H9 (cell line): ENCODE results near the gene NPLOC4. TPM values are rescaled to one million over a fixed set of nuclear protein-coding genes. Genes with fewer than 3 reads are reported as not detected.

Source experiments
- DNase-seq: peaks from one replicate; pipeline ENCODE4 v3.0.0-alpha.2; 2017
- H2AFZ ChIP-seq: one replicate; pipeline ENCODE4 v1.6.1; 2013; ENCODE audit warnings: mild to moderate bottlenecking, low read length, control low read depth, moderate library complexity
- H2AK5ac ChIP-seq: 2 replicates; pipeline ENCODE4 v1.6.1; 2013; ENCODE audit warnings: low read length, control low read depth, mixed read lengths; ENCODE audit not compliant: insufficient read length
- H2BK120ac ChIP-seq: one replicate; pipeline ENCODE4 v1.6.1; 2013; ENCODE audit warnings: low read depth, mild to moderate bottlenecking, low read length, control low read depth, inconsistent platforms; ENCODE audit not compliant: poor library complexity, severe bottlenecking
- H2BK12ac ChIP-seq: 2 replicates; pipeline ENCODE4 v1.6.1; 2013; ENCODE audit warnings: low read length, control low read depth, mixed read lengths, low read depth; ENCODE audit not compliant: insufficient read length
- H2BK15ac ChIP-seq: 2 replicates; pipeline ENCODE4 v1.6.1; 2013; ENCODE audit warnings: low read depth, low read length, control low read depth
- H2BK20ac ChIP-seq: one replicate; pipeline ENCODE4 v1.6.1; 2013; ENCODE audit warnings: low read depth, mild to moderate bottlenecking, low read length, control low read depth, inconsistent platforms; ENCODE audit not compliant: poor library complexity, severe bottlenecking
- H2BK5ac ChIP-seq: 2 replicates; pipeline ENCODE4 v1.6.1; 2013; ENCODE audit warnings: low read length, control low read depth, mixed read lengths; ENCODE audit not compliant: insufficient read length
- H3K14ac ChIP-seq: 2 replicates; pipeline ENCODE4 v1.6.1; 2013; ENCODE audit warnings: low read length, control low read depth; ENCODE audit not compliant: insufficient read depth
- H3K18ac ChIP-seq: 2 replicates; pipeline ENCODE4 v1.6.1; 2013; ENCODE audit warnings: low read depth, mild to moderate bottlenecking, mixed read lengths, low read length, control low read depth; ENCODE audit not compliant: insufficient read length
- H3K23ac ChIP-seq: 2 replicates; pipeline ENCODE4 v1.6.1; 2013; ENCODE audit warnings: low read length, control low read depth, mixed read lengths, low read depth; ENCODE audit not compliant: insufficient read length
- H3K23me2 ChIP-seq: 2 replicates; pipeline ENCODE4 v1.6.1; 2013; ENCODE audit warnings: low read depth, mild to moderate bottlenecking, mixed read lengths, low read length, control low read depth; ENCODE audit not compliant: insufficient read length, poor library complexity, severe bottlenecking
- H3K27ac ChIP-seq: 2 replicates; pipeline ENCODE4 v1.5.1; 2013; ENCODE audit warnings: low read length, control low read depth, mixed read lengths, low read depth; ENCODE audit not compliant: insufficient read length
- H3K27me3 ChIP-seq: 2 replicates; pipeline ENCODE4 v1.6.1; 2013; ENCODE audit warnings: low read length, control low read depth, inconsistent platforms; ENCODE audit not compliant: insufficient read depth
- H3K4ac ChIP-seq: 2 replicates; pipeline ENCODE4 v1.6.1; 2013; ENCODE audit warnings: low read depth, mild to moderate bottlenecking, control low read depth, inconsistent platforms, low read length, moderate library complexity
- H3K4me1 ChIP-seq: 2 replicates; pipeline ENCODE4 v1.6.1; 2013; ENCODE audit warnings: low read length, control low read depth, inconsistent platforms; ENCODE audit not compliant: insufficient read depth
- H3K4me2 ChIP-seq: 2 replicates; pipeline ENCODE4 v1.6.1; 2013; ENCODE audit warnings: low read length, control low read depth, mixed read lengths; ENCODE audit not compliant: insufficient read length, insufficient read depth
- H3K56ac ChIP-seq: 2 replicates; pipeline ENCODE4 v1.6.1; 2013; ENCODE audit warnings: low read depth, mild to moderate bottlenecking, mixed read lengths, low read length, control low read depth; ENCODE audit not compliant: insufficient read length
- H3K79me1 ChIP-seq: 2 replicates; pipeline ENCODE4 v1.6.1; 2013; ENCODE audit warnings: low read depth, mild to moderate bottlenecking, moderate library complexity, low read length, control low read depth, inconsistent platforms; ENCODE audit not compliant: insufficient read depth, poor library complexity, severe bottlenecking
- H3K79me2 ChIP-seq: 2 replicates; pipeline ENCODE4 v1.6.1; 2013; ENCODE audit warnings: low read length, control low read depth, inconsistent platforms; ENCODE audit not compliant: insufficient read depth
- H3K9ac ChIP-seq: 2 replicates; pipeline ENCODE4 v1.6.1; 2013; ENCODE audit warnings: low read length, control low read depth, mixed read lengths; ENCODE audit not compliant: insufficient read length; ENCODE audit errors: extremely low read depth
- H3K9me3 ChIP-seq: one replicate; pipeline ENCODE4 v1.6.1; 2013; ENCODE audit warnings: low read depth, low read length, inconsistent platforms; ENCODE audit not compliant: control insufficient read depth
- H3T11ph ChIP-seq: one replicate; pipeline ENCODE4 v1.6.1; 2013; ENCODE audit warnings: mild to moderate bottlenecking, low read length, control low read depth, inconsistent platforms
- H4K20me1 ChIP-seq: one replicate; pipeline ENCODE4 v1.6.1; 2013; ENCODE audit not compliant: control insufficient read depth, insufficient read length, insufficient read depth
- H4K5ac ChIP-seq: 2 replicates; pipeline ENCODE4 v1.6.1; 2013; ENCODE audit warnings: low read depth, mild to moderate bottlenecking, mixed read lengths, low read length, control low read depth; ENCODE audit not compliant: insufficient read length
- H4K8ac ChIP-seq: replicated peaks from 2 replicates; pipeline ENCODE4 v1.6.1; 2013; ENCODE audit warnings: low read length, control low read depth, mixed read lengths, low read depth; ENCODE audit not compliant: insufficient read length
- H4K91ac ChIP-seq: 2 replicates; pipeline ENCODE4 v1.6.1; 2013; ENCODE audit warnings: low read depth, mild to moderate bottlenecking, moderate library complexity, mixed read lengths, low read length, control low read depth; ENCODE audit not compliant: insufficient read length
- H3K27ac Mint-ChIP-seq, 3 experiments: 2 replicates in 2 of 3; 3 replicates in 1 of 3; pipeline ENCODE4 v1.8.0; 2020 to 2021; ENCODE audit warnings: mixed read lengths in 3 of 3, mild to moderate bottlenecking in 1 of 3, moderate library complexity in 1 of 3
- H3K27me3 Mint-ChIP-seq: 2 replicates; pipeline ENCODE4 v1.8.0; 2021; ENCODE audit warnings: low read depth, mild to moderate bottlenecking, moderate library complexity, mixed read lengths
- H3K36me3 Mint-ChIP-seq, 3 experiments: 2 replicates in 2 of 3; 3 replicates in 1 of 3; pipeline ENCODE4 v1.8.0; 2020 to 2021; ENCODE audit warnings: low read depth in 3 of 3, mixed read lengths in 3 of 3; ENCODE audit not compliant: insufficient read depth in 1 of 3
- H3K4me1 Mint-ChIP-seq, 2 experiments: 2 replicates each; pipeline ENCODE4 v1.8.0; 2020; ENCODE audit warnings: mixed read lengths in 2 of 2
- H3K4me3 Mint-ChIP-seq, 2 experiments: 2 replicates in 1 of 2; 3 replicates in 1 of 2; pipeline ENCODE4 v1.8.0; 2020 to 2021; ENCODE audit warnings: mild to moderate bottlenecking in 2 of 2, mixed read lengths in 2 of 2, moderate library complexity in 1 of 2
- H3K9me3 Mint-ChIP-seq, 2 experiments: 2 replicates in 1 of 2; 3 replicates in 1 of 2; pipeline ENCODE4 v1.8.0; 2020; ENCODE audit warnings: mild to moderate bottlenecking in 2 of 2, mixed read lengths in 2 of 2, moderate library complexity in 1 of 2
- CTCF ChIP-seq: fragments of 200-600 bp; sonication (generic); conservative IDR thresholded peaks from 3 replicates; pipeline ENCODE4 v1.8.0; 2021; ENCODE audit warnings: antibody characterized with exemption, mild to moderate bottlenecking
- WGBS: extraction: QIAGEN DNeasy Blood & Tissue Kit; methylation state at CpG from one replicate; pipeline ENCODE4 v1.1.7; 2013; ENCODE audit warnings: missing lambda C conversion rate, low lambda C conversion rate, mixed read lengths; ENCODE audit not compliant: insufficient read length; ENCODE audit errors: extremely low coverage; 5-methylcytosine and 5-hydroxymethylcytosine counted together
- total RNA-seq: library from RNA; stranded (reverse); gene quantifications from 2 replicates; pipeline ENCODE4 v1.2.1, GENCODE V29; 2021

NPLOC4 gene
- total RNA-seq, 1 experiment from 2014 or later = 103 TPM

GRCh38 chr17:81590121-81590520, 46.8 kb downstream of the NPLOC4 start:
- Mint-ChIP-seq H3K27me3 (no peaks in the 10 kb centered on the region), H3K4me3 (no peak overlapping the region), H3K9me3 (no peaks in the 10 kb centered on the region), H3K36me3 (peaks cover 49 to 82% (median 82%) of the 10 kb centered on the region in 3 experiments), H3K27ac (no peak overlapping the region; a peak in 1 of 7 replicates), H3K4me1 (no peaks in the 10 kb centered on the region)
- Histone ChIP-seq H3K9ac (no peak overlapping the region), H3K79me1 (no peaks in the 10 kb centered on the region), H3K18ac (no peak overlapping the region), H2BK12ac (no peak overlapping the region), H2BK120ac (no peak overlapping the region), H2AFZ (no peak overlapping the region), H3K27ac (no peak overlapping the region), H3K14ac (no peak overlapping the region; the same call in 1 of the 2 replicates), H3K56ac (no peak overlapping the region), H3T11ph (no peak overlapping the region), H3K4ac (no peak overlapping the region), H2AK5ac (no peak overlapping the region), H3K9me3 (no peaks in the 10 kb centered on the region), H3K23ac (no peak overlapping the region), H4K20me1 (no peaks in the 10 kb centered on the region), H3K27me3 (no peaks in the 10 kb centered on the region), H2BK5ac (no peak overlapping the region), H3K23me2 (no peaks in the 10 kb centered on the region), H2BK20ac (no peak overlapping the region), H4K5ac (no peak overlapping the region), H2BK15ac (no peak overlapping the region), H3K4me1 (no peaks in the 10 kb centered on the region), H3K4me2 (no peak overlapping the region), H4K8ac (no peak overlapping the region), H4K91ac (no peak overlapping the region), H3K79me2 (no peaks in the 10 kb centered on the region)
- no CpG with 5 or more reads among the region's 8 CpGs for WGBS
- DNase-seq = no peak
- TF ChIP-seq CTCF = no peak
